Fibroblast of lung (primary cell): ENCODE results near the gene ITGB3.

Experiments used
- CTCF ChIP-seq, 2 donors: IDR thresholded peaks in 1 of 2; conservative IDR thresholded peaks in 1 of 2; 1 replicate in 1 of 2; 2 replicates in 1 of 2; pipeline ENCODE4 v1.5.1; 2011 to 2012; ENCODE audit warnings: low read length in 2 of 2, control low read depth in 1 of 2, inconsistent platforms in 1 of 2, low read depth in 1 of 2, mild to moderate bottlenecking in 1 of 2
- EZH2 ChIP-seq: IDR thresholded peaks from 2 replicates; pipeline ENCODE4 v1.5.1; 2012; ENCODE audit warnings: low read length, control low read depth, mild to moderate bottlenecking; ENCODE audit errors: missing control alignments

DNA sequence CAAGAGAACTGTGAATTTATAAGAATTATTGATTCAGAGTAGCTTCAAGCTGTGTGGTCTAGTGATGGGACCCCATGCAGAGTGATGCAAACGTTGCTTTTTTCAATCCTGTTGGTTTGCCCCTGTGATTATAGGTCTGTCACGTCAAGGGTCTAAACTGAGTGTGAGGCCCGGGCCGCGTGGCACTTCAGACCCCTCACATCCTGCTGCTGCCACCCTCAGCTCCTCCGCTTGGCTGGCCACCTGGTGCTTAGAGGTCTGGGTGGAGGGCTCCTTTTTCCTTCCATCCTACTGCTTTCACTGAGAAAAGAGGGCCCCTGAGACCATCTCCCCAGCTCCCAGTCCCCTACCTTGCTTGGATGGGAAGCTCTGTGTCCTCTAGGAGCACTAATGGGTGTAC is 32.5 kb upstream of the ITGB3 start:
- TF ChIP-seq CTCF (conservative IDR thresholded peaks at IDR 0.05 in 1 of 2, IDR thresholded peaks at IDR 0.05 in 1 of 2; ENCODE audit: low read depth in 1 of 2, low read length in 2 of 2) = no peak
- no peak for TF ChIP-seq EZH2
